Erythroblast (primary cell): Measurements from ENCODE around the gene ORC2.

Source experiments
- GATA1 ChIP-seq: IDR thresholded peaks from 2 replicates; pipeline ENCODE4 v1.6.1; 2011; ENCODE audit warnings: low read depth, mild to moderate bottlenecking, control low read depth, low read length, moderate library complexity
- POLR2A ChIP-seq: IDR thresholded peaks from 2 replicates; pipeline ENCODE4 v1.6.1; 2011; ENCODE audit warnings: mild to moderate bottlenecking, low read length

DNA sequence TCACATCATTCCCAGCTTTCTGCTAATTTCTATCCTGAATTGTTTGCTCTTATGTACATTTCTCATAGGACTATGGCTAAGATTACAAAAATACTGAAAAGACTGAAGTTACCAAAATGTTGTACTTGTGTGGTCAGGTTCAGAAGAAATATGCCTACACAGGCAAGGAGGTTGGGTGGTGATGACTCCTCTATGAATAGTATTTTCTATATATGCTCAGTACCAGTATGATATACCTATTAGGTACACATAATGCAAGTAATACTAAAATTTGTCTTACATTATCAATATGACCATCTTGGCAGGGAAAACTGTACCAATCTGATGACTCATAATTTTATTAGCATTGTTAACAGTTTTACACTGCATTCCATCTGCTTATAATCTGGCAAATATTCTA, 12.2 kb upstream of the ORC2 start:
- TF ChIP-seq POLR2A, result no peak
- no peak for TF ChIP-seq GATA1
